MM.1S (cell line): ENCODE data around the gene TMPRSS13.

Experiments
- DNase-seq: peaks from one replicate; pipeline ENCODE4 v3.0.0-alpha.2; 2015
- H2AFZ ChIP-seq: fragments of 300-600 bp; sonication (generic); 2 replicates; pipeline ENCODE4 v1.6.0; 2016; ENCODE audit warnings: antibody characterized with exemption, low read length
- H3F3A ChIP-seq: fragments of 300-600 bp; sonication (generic); 2 replicates; pipeline ENCODE4 v1.6.1; 2016; ENCODE audit warnings: mild to moderate bottlenecking, antibody characterized with exemption, low read length, moderate library complexity, mixed read lengths; ENCODE audit not compliant: insufficient read depth
- H3K27ac ChIP-seq: fragments of 300-600 bp; sonication (generic); 2 replicates; pipeline ENCODE4 v1.5.1; 2016; ENCODE audit warnings: mild to moderate bottlenecking, low read length
- H3K27me3 ChIP-seq: fragments of 300-600 bp; sonication (generic); replicated peaks from 2 replicates; pipeline ENCODE4 v1.6.0; 2016; ENCODE audit warnings: low read length; ENCODE audit not compliant: insufficient read depth
- H3K36me3 ChIP-seq: fragments of 300-600 bp; sonication (generic); replicated peaks from 2 replicates; pipeline ENCODE4 v1.6.1; 2016; ENCODE audit warnings: mild to moderate bottlenecking, low read length, mixed read lengths; ENCODE audit not compliant: insufficient read depth
- H3K4me1 ChIP-seq: fragments of 300-600 bp; sonication (generic); 2 replicates; pipeline ENCODE4 v1.6.1; 2016; ENCODE audit warnings: low read length, mixed read lengths
- H3K4me2 ChIP-seq: fragments of 300-600 bp; sonication (generic); 2 replicates; pipeline ENCODE4 v1.6.0; 2016; ENCODE audit warnings: low read depth, low read length
- H3K4me3 ChIP-seq: fragments of 300-600 bp; sonication (generic); 2 replicates; pipeline ENCODE4 v1.5.1; 2016; ENCODE audit warnings: low read length, mixed read lengths
- H3K79me2 ChIP-seq: fragments of 300-600 bp; sonication (generic); 2 replicates; pipeline ENCODE4 v1.6.1; 2016; ENCODE audit warnings: mixed run types, low read length, mixed read lengths
- H3K9ac ChIP-seq: fragments of 300-600 bp; sonication (generic); 2 replicates; pipeline ENCODE4 v1.6.1; 2016; ENCODE audit warnings: low read length, mixed read lengths
- H3K9me2 ChIP-seq: fragments of 300-600 bp; sonication (generic); replicated peaks from 2 replicates; pipeline ENCODE4 v1.6.1; 2016; ENCODE audit warnings: mild to moderate bottlenecking, low read length, mixed read lengths; ENCODE audit not compliant: insufficient read depth
- H3K9me3 ChIP-seq: fragments of 300-600 bp; sonication (generic); replicated peaks from 2 replicates; pipeline ENCODE4 v1.6.1; 2016; ENCODE audit warnings: mild to moderate bottlenecking, low read length, mixed read lengths; ENCODE audit not compliant: insufficient read depth
- H4K20me1 ChIP-seq: fragments of 300-600 bp; sonication (generic); 2 replicates; pipeline ENCODE4 v1.6.1; 2016; ENCODE audit warnings: mild to moderate bottlenecking, low read length, moderate library complexity, mixed read lengths; ENCODE audit not compliant: insufficient read depth
- EZH2 ChIP-seq: fragments of 300-600 bp; sonication (generic); optimal IDR thresholded peaks from 2 replicates; pipeline ENCODE3; 2017; ENCODE audit warnings: low read depth, mild to moderate bottlenecking, antibody characterized with exemption, low read length, mixed read lengths
- EZH2phosphoT487 ChIP-seq: fragments of 300-600 bp; sonication (generic); IDR thresholded peaks from 2 replicates; pipeline ENCODE4 v1.6.1; 2018; ENCODE audit warnings: antibody characterized with exemption, low read length
- TF ChIP-seq, protein P1 (sequence below): fragments of 300-600 bp; sonication (generic); IDR thresholded peaks from 2 replicates; pipeline ENCODE4 v1.5.1; 2016; ENCODE audit warnings: antibody characterized with exemption, low read length, mixed read lengths

TMPRSS13 gene

DNA sequence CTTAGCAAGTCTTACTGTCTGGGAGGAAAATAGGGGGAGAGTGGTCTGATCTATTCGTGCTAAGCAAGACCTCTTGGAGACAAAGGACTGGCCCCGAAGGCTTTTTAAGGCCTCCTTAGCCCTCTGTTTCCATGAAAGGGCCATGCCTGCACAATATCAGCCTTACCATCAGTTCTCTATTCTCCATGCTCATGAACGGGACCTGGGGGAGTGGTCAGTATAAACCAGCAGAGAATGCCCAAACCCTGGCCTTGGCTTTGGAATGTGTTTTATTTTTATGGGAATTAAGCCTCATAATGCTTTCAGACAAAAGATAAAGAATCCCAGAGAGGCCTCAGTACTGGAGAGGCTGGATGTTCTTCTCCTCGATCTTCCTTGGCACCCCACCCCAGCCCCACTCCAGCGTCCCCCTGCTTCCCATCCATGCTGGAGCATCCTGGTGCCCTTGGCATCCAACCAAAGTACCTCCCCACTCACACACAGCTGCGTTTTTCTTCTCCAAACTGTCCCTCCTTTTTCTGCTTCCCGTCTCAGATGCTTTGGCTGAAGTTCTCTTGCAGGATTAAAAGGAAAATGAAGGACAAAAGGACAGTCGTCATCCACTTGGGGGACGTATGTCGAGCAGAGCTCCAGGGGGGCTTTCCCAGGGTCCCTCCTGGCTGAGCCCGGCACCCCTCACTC, 71.3 kb downstream of the TMPRSS13 start:
- H3K4me2 ChIP-seq, result no peak overlapping the region
- H3K9me3 ChIP-seq, result no peaks in the 10 kb centered on the region
- H3K9me2 ChIP-seq, result no peaks in the 10 kb centered on the region
- no peak overlapping the region for H2AFZ ChIP-seq
- no peak for DNase-seq
- no peaks in the 10 kb centered on the region for H3K36me3 ChIP-seq
- H3K9ac ChIP-seq, result no peak overlapping the region
- H3K79me2 ChIP-seq, result no peaks in the 10 kb centered on the region
- no peak overlapping the region for H3K4me3 ChIP-seq
- H3K4me1 ChIP-seq, result no peaks in the 10 kb centered on the region
- peaks cover 9% of the 10 kb centered on the region for H3K27me3 ChIP-seq
- TF ChIP-seq EZH2, result no peak
- TF ChIP-seq, protein P1, sequence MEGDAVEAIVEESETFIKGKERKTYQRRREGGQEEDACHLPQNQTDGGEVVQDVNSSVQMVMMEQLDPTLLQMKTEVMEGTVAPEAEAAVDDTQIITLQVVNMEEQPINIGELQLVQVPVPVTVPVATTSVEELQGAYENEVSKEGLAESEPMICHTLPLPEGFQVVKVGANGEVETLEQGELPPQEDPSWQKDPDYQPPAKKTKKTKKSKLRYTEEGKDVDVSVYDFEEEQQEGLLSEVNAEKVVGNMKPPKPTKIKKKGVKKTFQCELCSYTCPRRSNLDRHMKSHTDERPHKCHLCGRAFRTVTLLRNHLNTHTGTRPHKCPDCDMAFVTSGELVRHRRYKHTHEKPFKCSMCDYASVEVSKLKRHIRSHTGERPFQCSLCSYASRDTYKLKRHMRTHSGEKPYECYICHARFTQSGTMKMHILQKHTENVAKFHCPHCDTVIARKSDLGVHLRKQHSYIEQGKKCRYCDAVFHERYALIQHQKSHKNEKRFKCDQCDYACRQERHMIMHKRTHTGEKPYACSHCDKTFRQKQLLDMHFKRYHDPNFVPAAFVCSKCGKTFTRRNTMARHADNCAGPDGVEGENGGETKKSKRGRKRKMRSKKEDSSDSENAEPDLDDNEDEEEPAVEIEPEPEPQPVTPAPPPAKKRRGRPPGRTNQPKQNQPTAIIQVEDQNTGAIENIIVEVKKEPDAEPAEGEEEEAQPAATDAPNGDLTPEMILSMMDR, result no peak
- no peak for TF ChIP-seq EZH2phosphoT487
- no peak overlapping the region for H3K27ac ChIP-seq
- H3F3A ChIP-seq, result no peaks in the 10 kb centered on the region
- no peaks in the 10 kb centered on the region for H4K20me1 ChIP-seq

DNA sequence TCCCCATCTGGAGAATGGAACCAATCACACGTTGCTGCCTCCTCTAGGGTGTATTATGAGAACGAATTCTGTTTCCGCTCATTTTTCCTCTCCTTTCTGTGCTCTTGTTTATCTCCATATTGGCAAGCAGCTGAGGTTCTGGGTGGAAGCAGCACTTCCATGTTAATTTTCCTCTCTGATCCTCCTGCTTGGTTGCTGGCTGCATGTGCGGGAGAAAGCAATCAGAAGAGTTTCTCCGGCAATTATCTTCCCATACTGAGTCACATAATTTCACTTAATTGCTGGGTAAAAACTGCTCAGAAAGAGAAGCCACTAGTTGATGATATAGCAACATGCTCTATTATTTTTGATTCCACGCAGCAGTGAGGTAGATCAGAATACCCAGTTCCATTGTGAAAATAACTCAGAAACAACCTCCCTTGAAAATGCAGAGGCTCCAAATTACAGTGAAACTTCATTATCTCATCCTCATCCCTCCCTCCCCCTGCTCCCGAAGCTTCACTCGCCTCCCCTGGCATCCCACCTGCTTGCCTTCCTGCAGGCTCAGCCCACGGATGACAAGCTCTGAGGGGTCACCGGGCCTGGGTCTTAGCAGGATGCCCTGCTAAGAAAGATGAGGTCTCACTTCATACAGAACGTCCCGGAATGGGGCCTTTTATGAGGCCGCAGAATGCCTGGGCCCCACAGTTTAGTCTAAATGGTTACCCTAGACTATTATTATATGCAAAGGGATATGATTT, 73.1 kb downstream of the TMPRSS13 start:
- no peaks in the 10 kb centered on the region for H3F3A ChIP-seq
- H3K27me3 ChIP-seq, result peaks cover 9% of the 10 kb centered on the region
- no peak overlapping the region for H3K27ac ChIP-seq
- H3K79me2 ChIP-seq, result no peaks in the 10 kb centered on the region
- no peaks in the 10 kb centered on the region for H3K36me3 ChIP-seq
- no peak overlapping the region for H3K4me2 ChIP-seq
- DNase-seq, result no peak
- H2AFZ ChIP-seq, result no peak overlapping the region
- H3K9ac ChIP-seq, result no peak overlapping the region
- TF ChIP-seq EZH2 (no peak), EZH2phosphoT487 (no peak)
- TF ChIP-seq, protein P1, result no peak
- H3K9me3 ChIP-seq, result no peaks in the 10 kb centered on the region
- H3K9me2 ChIP-seq, result no peaks in the 10 kb centered on the region
- no peak overlapping the region for H3K4me3 ChIP-seq
- H4K20me1 ChIP-seq, result no peaks in the 10 kb centered on the region
- no peaks in the 10 kb centered on the region for H3K4me1 ChIP-seq

DNA sequence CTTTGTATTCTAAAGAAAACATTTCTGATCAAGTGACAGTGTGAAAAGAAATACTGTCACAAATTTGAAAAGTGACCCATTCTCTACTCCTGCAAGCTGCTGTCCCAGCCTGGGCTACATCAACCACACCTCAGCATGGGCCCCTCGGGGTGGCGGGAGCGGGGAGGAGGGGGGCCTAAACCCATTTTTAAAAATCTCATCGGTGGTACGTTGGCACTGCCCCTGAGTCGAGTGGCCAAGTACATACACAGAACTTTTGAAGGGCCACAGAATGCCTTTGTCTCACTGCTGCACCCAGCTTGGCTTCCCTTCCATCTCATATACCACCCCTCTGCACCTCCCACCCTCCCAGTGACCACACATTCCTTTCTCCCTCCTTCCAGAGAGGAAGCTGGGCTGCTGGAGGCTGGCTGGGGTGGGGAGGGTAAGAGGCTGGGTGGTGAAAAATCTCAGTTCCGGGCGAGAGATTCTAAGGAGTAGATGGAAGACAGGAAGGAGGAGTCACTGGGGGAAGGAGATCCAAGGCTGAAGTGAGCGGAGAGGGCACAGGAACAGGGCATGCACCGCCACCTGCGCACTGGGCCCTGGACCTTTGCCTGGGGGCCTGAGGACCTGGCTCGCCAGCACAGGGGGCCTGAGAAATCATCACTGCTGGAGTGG, 73.9 kb downstream of the TMPRSS13 start:
- H3K27me3 ChIP-seq, result peaks cover 9% of the 10 kb centered on the region
- DNase-seq, result no peak
- H3K4me3 ChIP-seq, result no peak overlapping the region
- no peaks in the 10 kb centered on the region for H3K9me3 ChIP-seq
- H2AFZ ChIP-seq, result no peak overlapping the region
- no peaks in the 10 kb centered on the region for H3K79me2 ChIP-seq
- no peak for TF ChIP-seq EZH2phosphoT487
- TF ChIP-seq, protein P1, result no peak
- H3K4me1 ChIP-seq, result no peaks in the 10 kb centered on the region
- H4K20me1 ChIP-seq, result no peaks in the 10 kb centered on the region
- no peak overlapping the region for H3K27ac ChIP-seq
- no peaks in the 10 kb centered on the region for H3K36me3 ChIP-seq
- no peaks in the 10 kb centered on the region for H3F3A ChIP-seq
- H3K4me2 ChIP-seq, result no peak overlapping the region
- no peak overlapping the region for H3K9ac ChIP-seq
- no peaks in the 10 kb centered on the region for H3K9me2 ChIP-seq
